IPS-NIHi7 (cell line): ENCODE data around the gene SBF1.

ENCODE experiments used
- DNase-seq: peaks from one replicate; pipeline ENCODE4 v3.0.0; 2012; ENCODE audit warnings: mixed read lengths; ENCODE audit errors: extremely low spot score

Gene SBF1

GRCh38 chr22:50465066-50465930 lies 9.5 kb downstream of the SBF1 start:
- no peak for DNase-seq

GRCh38 chr22:50464451-50464850 lies 10.4 kb downstream of the SBF1 start:
- no peak for DNase-seq

GRCh38 chr22:50463188-50463900 lies 11.5 kb downstream of the SBF1 start:
- DNase-seq: no peak

GRCh38 chr22:50461979-50462540 lies 12.8 kb downstream of the SBF1 start:
- DNase-seq: no peak

GRCh38 chr22:50461536-50461935 lies 13.3 kb downstream of the SBF1 start:
- DNase-seq: no peak

GRCh38 chr22:50460938-50461337 lies 13.9 kb downstream of the SBF1 start:
- no peak for DNase-seq

GRCh38 chr22:50459496-50460140 lies 15.2 kb downstream of the SBF1 start:
- no peak for DNase-seq

GRCh38 chr22:50459016-50459415 lies 15.8 kb downstream of the SBF1 start:
- no peak for DNase-seq

GRCh38 chr22:50456466-50457234 lies 18.2 kb downstream of the SBF1 start:
- peak; percentile 71 for DNase-seq

- no peak for DNase-seq
Observed at GRCh38 chr22:50456026-50456425, 18.8 kb downstream of the SBF1 start.

GRCh38 chr22:50455201-50455600 lies 19.6 kb downstream of the SBF1 start:
- no peak for DNase-seq

GRCh38 chr22:50454556-50455075 lies 20.2 kb downstream of the SBF1 start:
- no peak for DNase-seq

GRCh38 chr22:50452649-50453048 lies 22.2 kb downstream of the SBF1 start:
- no peak for DNase-seq

GRCh38 chr22:50447576-50448551 lies 27.0 kb downstream of the SBF1 start:
- DNase-seq: no peak

- DNase-seq: no peak
Observed at GRCh38 chr22:50446708-50447575, 27.9 kb downstream of the SBF1 start.

- DNase-seq: no peak
Observed at GRCh38 chr22:50445880-50446707, 28.7 kb downstream of the SBF1 start.

GRCh38 chr22:50445071-50445879 lies 29.6 kb downstream of the SBF1 start:
- no peak for DNase-seq
